Measurements from ENCODE around the gene PRDX5.

The PRDX5 gene

GRCh38 chr11:64317961-64318765 is at the start of gene PRDX5:
Gene PRDX5 (plus strand): TSS chr11:64318121. CDS start chr11:64318216, 95 bp downstream.
- DNase-seq: peak; percentile 98

DNA sequence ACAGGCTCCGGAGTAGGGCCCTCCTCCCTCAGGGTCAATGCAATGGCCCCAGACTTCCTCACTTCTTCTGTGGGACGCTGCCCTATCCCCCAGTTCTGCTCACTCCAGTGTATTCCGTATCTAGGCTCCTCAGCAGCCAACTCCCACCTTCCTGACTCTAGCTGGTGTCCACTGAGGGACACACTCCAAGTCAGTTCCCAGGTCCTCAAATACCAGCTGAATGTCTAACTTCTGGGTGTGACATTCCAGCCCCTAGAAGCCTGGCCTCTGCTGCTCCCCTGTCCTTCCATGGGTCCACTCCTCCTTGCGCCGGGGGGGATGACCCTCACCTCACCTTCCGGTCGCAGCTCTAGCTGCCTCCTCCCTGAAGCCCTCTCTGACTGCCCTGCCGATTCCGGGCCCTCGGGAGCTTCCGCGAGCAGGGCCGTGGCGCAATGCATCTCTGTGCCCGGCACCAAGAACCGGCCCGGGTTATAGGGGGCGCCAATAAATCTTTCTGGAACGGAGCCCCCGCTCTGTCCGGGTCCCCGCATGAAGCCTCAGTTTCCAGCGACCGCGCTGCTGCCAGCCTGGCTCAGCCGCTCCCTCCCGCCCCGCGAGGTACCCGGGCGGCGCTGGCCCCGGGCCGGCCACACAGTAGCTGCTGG is 48.9 kb upstream of the PRDX5 start:
- DNase-seq: peak; percentile 58

DNA sequence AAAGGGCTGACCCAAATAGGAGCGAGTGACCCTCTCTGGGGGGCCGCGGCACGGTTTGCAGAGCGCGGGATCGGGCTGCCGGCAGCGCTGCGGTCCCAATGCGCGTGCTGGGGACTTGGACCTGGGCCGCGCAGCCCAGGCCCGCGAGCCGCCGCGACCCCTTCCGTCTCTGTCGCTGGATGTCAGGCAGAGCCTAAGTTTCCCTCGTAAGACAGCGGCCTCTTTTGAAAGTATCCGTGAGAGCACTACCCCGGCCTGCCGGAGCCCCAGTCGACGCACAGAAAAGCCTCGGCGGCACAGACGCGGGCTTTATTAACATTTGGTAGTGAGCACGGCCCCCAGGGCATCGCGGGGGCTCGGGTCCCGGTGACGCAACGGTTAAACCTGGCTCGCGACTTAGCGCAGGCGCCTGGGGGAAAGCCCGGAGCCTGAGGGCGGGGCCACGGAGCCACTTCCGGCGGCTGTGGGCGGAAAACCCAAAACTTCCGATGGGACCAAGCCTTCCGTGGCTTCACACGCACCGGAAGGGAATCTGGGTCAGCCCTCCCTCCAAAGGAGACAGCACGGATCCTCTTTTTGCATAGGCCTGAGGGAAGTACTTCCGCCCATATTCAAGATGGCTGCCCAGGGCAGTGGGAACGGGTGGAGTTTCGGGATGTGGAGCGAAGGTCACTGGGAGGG is 48.2 kb upstream of the PRDX5 start:
- DNase-seq: peak; percentile 98

DNA sequence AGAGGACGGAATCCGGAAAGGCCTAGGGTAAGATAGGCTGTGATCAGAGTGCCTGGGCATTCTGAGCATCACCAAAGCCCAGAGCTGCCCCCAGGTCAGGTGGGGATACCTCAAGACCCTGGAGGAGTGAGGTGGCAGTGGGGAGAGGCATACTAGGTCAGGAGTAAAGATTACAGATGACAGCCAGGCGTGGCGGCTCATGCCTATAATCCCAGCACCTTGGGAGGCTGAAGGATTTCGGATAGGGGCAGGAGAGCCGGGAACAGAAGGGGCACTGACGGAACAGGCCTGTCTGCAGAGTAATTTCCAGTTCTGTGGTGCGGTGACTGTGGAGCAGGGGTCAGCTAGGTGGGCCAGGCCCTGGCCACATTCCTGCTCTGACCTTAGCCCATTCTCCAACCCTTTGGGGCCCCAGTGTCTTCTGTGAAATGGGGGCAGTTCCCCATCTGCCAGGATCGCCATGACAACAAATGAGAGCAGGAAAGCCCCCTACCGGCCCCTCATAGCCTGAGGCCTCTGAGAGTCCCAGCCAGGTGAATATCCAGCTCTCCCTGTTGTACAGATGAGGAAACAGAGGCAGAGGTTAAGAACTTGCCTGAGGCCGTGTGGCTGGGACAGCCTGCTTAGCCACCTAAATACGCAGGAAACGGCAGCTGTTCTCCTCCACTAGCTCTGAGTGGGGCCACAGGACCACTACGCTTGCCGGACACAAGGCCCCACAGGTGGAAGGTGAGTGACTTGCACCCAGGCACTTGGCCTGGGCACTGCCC is 42.7 kb upstream of the PRDX5 start:
- no peak for DNase-seq

DNA sequence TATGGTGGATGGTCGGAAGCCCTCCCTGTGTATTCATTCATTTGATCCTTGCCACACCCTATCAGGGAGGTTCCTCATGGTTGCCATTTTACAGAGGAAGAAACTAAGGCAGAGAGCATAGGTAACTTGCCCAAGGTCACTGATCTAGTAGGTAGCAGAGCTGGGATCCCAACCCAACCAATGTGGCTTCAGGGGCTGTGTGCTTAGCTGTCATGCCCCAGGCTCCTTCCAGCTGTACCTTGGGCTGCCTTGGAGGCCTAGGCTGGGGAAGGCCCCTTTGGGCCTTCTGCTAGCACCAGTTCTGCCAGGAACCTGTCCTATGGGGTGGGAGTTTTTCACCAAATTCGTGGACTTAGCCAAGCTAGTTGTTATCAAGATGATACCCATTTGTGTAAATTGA is 42.1 kb upstream of the PRDX5 start:
- DNase-seq: no peak

DNA sequence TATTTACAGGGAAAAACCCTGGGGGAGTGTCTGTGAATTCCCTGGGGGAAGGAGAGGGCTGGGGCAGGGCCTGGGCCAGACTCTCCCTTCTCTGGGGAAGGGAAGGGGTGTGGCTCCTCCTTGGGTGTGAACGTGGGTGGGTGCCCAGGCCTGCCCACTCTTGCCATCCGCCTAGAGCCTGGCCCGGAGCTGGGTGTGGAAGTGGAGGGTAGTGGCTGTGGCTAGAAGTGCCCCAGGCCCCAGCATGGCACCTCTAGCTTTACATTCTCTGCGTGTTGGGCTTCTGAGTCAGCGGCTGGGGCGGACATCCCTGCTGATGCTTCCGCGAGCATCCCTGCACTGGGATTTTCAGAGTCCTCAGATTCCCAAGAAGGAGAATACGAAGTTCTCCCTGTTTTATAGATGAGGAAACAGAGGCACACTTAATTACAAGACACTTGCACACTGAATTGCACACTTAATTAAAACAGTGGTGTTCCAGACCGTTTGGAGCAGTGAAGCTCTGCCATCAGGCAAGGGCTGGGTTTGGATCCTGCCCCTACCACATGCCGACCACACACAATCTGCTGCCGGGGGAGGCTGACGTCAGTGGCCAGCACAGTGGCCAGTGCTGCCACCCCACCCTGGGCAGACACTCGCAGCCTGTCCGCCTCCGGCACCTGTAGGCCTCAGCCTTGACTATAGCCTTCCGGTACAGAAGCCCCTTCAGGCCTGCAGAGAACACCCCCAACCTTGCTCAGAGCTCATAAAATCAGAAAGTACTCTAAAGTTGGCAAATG is 41.1 kb upstream of the PRDX5 start:
- DNase-seq: no peak

DNA sequence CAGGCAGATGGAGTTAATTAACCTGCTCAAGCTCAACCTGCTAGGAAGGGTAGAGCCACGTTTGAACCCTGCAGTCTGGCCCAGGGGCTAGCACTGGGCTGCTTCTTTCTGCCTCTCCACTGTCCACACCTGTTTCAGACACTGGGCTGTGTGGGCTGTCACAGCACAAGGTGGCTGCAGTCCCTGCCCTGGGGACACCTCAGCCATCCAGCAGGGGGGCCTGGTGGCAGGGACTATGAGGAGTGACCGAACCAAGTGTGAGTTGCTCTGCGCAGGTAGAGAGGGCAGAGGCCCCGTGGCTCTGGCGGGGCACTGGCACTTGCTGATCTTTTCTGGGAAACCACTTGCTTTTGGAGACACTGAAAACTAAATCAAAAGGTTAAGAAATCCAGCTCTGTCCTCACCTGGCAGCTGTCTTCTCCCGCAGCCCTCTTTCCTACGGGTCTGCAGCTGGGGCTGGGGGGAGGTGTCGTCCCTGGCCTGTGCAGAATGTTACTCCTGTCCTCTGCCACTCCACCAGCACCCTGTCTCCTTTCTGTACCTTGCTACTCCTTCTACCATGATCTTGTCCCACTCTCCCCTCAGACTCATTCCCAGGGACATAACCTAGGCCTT is 39.2 kb upstream of the PRDX5 start:
- no peak for DNase-seq

GRCh38 chr11:64281957-64282770 is 35.8 kb upstream of the PRDX5 start:
- no peak for DNase-seq

- DNase-seq: no peak
Measured at GRCh38 chr11:64283092-64283491, 34.8 kb upstream of the PRDX5 start.

DNA sequence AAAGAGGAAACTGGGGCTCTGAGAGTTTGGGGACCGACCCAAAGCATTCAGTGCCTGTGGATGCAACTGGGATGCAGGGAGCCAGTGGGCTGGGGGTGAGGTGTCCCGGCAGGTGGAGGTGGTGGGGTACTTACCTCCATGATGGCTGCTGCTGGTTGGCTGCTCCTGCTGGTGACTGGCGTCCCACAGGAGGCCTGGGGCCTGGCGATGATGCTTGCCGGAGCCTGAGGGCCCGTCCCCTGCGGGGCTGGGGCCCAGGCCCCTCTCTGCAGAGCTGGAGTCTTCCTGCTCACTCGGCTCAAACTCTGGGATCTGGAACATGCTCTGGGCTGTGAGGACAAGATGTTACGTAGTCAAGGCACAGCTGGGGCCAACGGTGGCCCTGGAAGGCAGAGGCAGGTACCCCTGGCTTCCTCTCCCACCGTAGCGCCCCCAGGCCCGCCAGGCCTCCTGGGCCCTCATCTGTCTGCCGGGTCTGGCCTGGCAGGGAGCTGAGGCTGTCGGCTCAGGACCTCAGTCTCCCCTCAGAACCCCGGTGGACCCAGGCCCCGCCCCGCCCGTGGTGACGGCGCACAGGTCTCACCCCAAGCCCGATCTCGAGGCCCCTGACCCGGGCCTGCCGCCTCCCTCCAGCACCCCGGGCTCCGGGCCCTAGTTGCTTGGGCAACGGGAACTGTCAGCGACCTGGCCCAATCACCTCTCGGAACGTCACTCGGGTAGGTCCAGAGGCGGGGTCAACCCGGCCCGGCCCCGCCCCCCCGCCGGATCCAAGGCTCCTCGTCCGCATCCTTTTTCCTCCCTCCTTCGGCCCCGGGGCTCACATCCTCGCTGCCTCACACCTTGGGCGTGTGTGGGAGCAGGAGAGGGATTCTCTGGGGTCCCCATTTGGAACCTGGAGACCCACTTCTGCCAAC is 33.6 kb upstream of the PRDX5 start, which contains the start of gene BAD:
Gene BAD (minus strand): TSS at position 618 of the 914 bp plus-strand sequence. CDS start 297 bp downstream, at position 321.
- DNase-seq: peak; percentile 95

GRCh38 chr11:64284962-64285884 is 32.7 kb upstream of the PRDX5 start, which contains the start of gene GPR137:
Gene GPR137 (plus strand): TSS chr11:64285848. CDS start chr11:64286525, 677 bp downstream.
- DNase-seq: peak; percentile 91

DNA sequence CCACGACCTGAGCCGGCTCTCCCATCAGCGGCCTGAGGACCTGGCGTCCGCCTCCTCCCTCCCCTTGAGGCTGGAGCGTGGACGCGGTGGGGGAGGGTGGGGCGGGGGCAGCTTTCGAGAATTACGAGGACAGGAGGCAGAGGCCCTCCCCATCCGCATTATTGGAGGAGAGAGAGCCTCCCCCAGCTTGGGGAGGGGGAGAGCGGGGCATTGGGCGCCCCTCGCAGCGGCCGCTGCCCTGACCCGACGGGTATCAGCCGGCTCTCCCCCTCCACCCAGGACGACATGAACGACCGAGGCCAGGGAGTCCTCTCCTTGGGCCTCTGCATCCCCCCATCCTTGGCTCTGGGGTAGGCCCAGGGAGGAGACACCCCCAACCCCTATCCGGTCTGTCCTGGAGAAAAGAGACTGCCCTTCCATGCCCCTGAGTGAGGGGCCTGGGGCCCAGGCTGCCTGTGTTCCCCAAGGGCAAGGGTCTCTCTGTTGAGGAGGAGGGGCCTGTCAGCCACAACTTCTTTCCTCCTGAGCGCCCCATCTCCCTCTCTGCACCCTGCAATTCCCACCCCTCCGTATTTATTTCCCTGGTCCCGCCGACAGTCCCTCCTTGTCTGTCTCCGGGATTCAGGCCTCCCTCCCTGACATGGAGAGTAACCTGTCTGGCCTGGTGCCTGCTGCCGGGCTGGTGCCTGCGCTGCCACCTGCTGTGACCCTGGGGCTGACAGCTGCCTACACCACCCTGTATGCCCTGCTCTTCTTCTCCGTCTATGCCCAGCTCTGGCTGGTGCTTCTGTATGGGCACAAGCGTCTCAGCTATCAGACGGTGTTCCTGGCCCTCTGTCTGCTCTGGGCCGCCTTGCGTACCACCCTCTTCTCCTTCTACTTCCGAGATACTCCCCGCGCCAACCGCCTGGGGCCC is 31.8 kb upstream of the PRDX5 start:
- DNase-seq: no peak

DNA sequence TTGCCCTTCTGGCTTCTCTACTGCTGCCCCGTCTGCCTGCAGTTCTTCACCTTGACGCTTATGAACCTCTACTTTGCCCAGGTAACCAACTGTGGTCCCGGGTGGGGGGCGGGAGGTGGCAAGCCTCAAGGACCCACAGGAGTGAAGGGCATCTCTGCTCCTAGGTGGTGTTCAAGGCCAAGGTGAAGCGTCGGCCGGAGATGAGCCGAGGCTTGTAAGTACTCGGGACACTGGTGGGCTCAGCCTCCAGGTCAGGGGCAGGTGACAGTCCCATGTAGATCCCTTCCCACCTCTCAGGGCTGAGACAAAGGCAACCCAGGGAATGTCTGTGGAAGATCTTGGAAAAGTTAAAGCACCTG is 31.1 kb upstream of the PRDX5 start:
- no peak for DNase-seq

DNA sequence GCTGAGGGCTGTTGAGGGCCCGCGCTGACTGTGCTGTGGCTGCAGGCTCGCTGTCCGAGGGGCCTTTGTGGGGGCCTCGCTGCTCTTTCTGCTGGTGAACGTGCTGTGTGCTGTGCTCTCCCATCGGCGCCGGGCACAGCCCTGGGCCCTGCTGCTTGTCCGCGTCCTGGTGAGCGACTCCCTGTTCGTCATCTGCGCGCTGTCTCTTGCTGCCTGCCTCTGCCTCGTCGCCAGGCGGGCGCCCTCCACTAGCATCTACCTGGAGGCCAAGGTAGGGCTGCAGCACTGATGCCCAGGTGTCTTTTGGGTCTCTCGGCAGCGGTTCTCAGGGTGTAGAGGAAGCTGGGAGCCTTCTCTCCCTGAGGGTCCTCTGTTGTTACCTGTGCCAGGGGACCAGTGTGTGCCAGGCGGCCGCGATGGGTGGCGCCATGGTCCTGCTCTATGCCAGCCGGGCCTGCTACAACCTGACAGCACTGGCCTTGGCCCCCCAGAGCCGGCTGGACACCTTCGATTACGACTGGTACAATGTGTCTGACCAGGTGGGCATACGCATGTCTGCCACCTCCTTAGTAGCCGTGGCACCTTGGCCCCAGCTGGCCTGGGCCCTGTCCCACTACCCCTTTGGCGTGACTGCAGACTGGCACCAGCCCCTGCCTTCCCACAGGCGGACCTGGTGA is 30.1 kb upstream of the PRDX5 start:
- DNase-seq: no peak

DNA sequence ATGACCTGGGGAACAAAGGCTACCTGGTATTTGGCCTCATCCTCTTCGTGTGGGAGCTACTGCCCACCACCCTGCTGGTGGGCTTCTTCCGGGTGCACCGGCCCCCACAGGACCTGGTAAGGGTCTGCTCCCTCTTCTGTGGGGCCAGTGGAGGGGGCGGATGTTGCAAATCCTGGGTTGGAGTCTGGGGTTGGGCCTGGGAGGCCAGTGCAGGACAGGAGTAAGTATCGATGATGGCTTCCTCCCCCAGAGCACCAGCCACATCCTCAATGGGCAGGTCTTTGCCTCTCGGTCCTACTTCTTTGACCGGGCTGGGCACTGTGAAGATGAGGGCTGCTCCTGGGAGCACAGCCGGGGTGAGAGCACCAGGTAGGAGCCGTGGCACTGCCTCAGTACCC is 29.6 kb upstream of the PRDX5 start:
- no peak for DNase-seq

DNA sequence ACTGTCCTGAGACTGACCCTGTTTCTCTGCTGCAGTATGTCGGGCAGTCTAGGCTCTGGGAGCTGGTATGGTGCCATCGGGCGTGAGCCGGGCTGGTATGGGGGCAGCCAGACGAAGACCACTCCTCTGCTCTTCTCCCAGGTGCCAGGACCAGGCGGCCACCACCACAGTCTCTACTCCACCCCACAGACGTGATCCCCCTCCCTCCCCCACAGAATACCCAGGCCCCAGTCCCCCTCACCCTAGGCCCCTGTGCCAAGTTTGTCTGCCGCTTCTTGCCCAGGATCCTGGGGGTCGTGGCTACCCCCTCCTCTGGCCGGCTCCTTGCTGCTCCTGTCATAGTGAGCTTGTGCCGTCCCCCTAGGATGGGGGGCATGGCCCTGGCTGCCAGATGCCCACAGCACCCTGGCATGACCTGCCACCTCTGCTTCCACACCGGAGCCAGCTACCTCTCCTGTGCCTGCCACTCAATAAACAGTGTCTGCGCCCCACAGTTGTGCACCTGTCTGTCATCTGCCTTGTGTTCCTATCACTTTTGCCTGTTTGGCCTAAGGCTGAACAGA is 28.8 kb upstream of the PRDX5 start:
- DNase-seq: no peak
